GM19455 (cell line): ENCODE results near the gene MYL5.
"Not testable (repeated sequence)": the region's sequence is repeated elsewhere in the genome, so short reads cannot be mapped to it uniquely, and the experiment has no call there.

ENCODE experiments used
- ATAC-seq: cut with Tn5 transposase; IDR thresholded peaks from one replicate; pipeline ENCODE4 v1.9.1; 2021; ENCODE audit not compliant: unreplicated experiment

MYL5 gene

GRCh38 chr4:674172-675035 lies at the start of gene MYL5, which contains the start of gene ATP5ME:
TSS of gene MYL5 (plus strand) at chr4:674542. CDS start at chr4:678027, 3,485 bp downstream.
TSS of gene ATP5ME (minus strand) at chr4:674276. CDS start at chr4:674247, 29 bp downstream.
- peak; percentile 75 for ATAC-seq

GRCh38 chr4:624705-625590 lies 49.4 kb upstream of the MYL5 start, which contains the start of gene PDE6B:
TSS of gene PDE6B (plus strand) at chr4:625573. CDS start at chr4:625627, 54 bp downstream.
- ATAC-seq: no peak

- no peak for ATAC-seq
Measured at GRCh38 chr4:625631-626161, 48.6 kb upstream of the MYL5 start.

- ATAC-seq: no peak
Measured at GRCh38 chr4:626201-627091, 47.9 kb upstream of the MYL5 start.

GRCh38 chr4:627347-628125 lies 46.8 kb upstream of the MYL5 start:
- ATAC-seq: no peak

- ATAC-seq: no peak
Measured at GRCh38 chr4:628311-628741, 46.0 kb upstream of the MYL5 start.

GRCh38 chr4:628821-629635 lies 45.3 kb upstream of the MYL5 start:
- ATAC-seq: no peak

- no peak for ATAC-seq
Measured at GRCh38 chr4:629636-629914, 44.8 kb upstream of the MYL5 start.

GRCh38 chr4:629915-630641 lies 44.3 kb upstream of the MYL5 start:
- no peak for ATAC-seq

- ATAC-seq: no peak
Measured at GRCh38 chr4:630656-631055, 43.7 kb upstream of the MYL5 start.

GRCh38 chr4:632196-632790 lies 42.0 kb upstream of the MYL5 start:
- ATAC-seq: no peak

GRCh38 chr4:632926-633325 lies 41.4 kb upstream of the MYL5 start:
- ATAC-seq: no peak

GRCh38 chr4:633406-633805 lies 40.9 kb upstream of the MYL5 start:
- ATAC-seq: no peak

- no peak for ATAC-seq
Measured at GRCh38 chr4:633976-634598, 40.3 kb upstream of the MYL5 start.

- no peak for ATAC-seq
Measured at GRCh38 chr4:634599-634985, 39.8 kb upstream of the MYL5 start.

GRCh38 chr4:635066-635835 lies 39.1 kb upstream of the MYL5 start:
- ATAC-seq: not testable (repeated sequence)
